PFSK-1 (cell line): Measurements from ENCODE around the gene TNC.

Experiments used
- FOXP2 ChIP-seq: optimal IDR thresholded peaks from 2 replicates; pipeline ENCODE3; 2011; ENCODE audit warnings: borderline replicate concordance, control low read depth, inconsistent platforms; ENCODE audit not compliant: insufficient read depth; ENCODE audit errors: extremely low read length, extremely low read depth
- POLR2AphosphoS5 ChIP-seq: IDR thresholded peaks from 2 replicates; pipeline ENCODE4 v1.6.1; 2012; ENCODE audit warnings: low read depth, mild to moderate bottlenecking, control low read depth, low read length, moderate library complexity
- SIN3A ChIP-seq: IDR thresholded peaks from 2 replicates; pipeline ENCODE4 v1.6.1; 2012; ENCODE audit warnings: mild to moderate bottlenecking, low read length, moderate library complexity, borderline replicate concordance; ENCODE audit not compliant: insufficient read depth
- TAF1 ChIP-seq: IDR thresholded peaks from 2 replicates; pipeline ENCODE4 v1.6.1; 2012; ENCODE audit warnings: low read length, control low read depth, borderline replicate concordance; ENCODE audit not compliant: insufficient read depth
- TF ChIP-seq, protein P1 (sequence below), 2 experiments: IDR thresholded peaks; 2 replicates each; pipeline versions ENCODE4 v1.6.1 to v1.8.0; 2011 to 2012; ENCODE audit warnings: low read depth in 2 of 2, low read length in 2 of 2, control low read depth in 1 of 2, inconsistent platforms in 1 of 2, mild to moderate bottlenecking in 1 of 2, moderate library complexity in 1 of 2; ENCODE audit not compliant: insufficient read depth in 1 of 2

The TNC gene

DNA sequence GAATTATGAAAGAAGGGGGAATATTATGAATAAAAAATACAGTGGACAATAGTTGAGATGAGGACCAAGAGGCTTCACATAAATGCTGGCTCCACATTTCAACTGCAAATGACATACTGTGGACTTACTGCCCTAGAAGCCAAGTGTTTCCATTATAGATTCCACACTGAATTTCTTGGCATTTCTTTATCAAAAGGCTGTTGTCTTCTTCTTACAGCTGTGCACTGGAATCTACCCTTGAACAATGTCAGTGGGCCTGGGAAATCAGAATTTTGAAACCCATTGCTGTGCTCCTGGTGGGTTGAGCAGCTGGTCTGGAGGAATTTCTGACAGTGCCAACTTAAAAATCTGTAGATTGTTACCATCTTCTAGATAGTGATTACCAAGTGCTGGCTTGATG, 49.9 kb downstream of the TNC start:
- TF ChIP-seq SIN3A (no peak), POLR2AphosphoS5 (no peak), TAF1 (no peak), FOXP2 (no peak)
- TF ChIP-seq, protein P1, sequence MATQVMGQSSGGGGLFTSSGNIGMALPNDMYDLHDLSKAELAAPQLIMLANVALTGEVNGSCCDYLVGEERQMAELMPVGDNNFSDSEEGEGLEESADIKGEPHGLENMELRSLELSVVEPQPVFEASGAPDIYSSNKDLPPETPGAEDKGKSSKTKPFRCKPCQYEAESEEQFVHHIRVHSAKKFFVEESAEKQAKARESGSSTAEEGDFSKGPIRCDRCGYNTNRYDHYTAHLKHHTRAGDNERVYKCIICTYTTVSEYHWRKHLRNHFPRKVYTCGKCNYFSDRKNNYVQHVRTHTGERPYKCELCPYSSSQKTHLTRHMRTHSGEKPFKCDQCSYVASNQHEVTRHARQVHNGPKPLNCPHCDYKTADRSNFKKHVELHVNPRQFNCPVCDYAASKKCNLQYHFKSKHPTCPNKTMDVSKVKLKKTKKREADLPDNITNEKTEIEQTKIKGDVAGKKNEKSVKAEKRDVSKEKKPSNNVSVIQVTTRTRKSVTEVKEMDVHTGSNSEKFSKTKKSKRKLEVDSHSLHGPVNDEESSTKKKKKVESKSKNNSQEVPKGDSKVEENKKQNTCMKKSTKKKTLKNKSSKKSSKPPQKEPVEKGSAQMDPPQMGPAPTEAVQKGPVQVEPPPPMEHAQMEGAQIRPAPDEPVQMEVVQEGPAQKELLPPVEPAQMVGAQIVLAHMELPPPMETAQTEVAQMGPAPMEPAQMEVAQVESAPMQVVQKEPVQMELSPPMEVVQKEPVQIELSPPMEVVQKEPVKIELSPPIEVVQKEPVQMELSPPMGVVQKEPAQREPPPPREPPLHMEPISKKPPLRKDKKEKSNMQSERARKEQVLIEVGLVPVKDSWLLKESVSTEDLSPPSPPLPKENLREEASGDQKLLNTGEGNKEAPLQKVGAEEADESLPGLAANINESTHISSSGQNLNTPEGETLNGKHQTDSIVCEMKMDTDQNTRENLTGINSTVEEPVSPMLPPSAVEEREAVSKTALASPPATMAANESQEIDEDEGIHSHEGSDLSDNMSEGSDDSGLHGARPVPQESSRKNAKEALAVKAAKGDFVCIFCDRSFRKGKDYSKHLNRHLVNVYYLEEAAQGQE (IDR thresholded peaks at IDR 0.05; ENCODE audit: insufficient read depth in 1 of 2, low read depth in 2 of 2, low read length in 2 of 2), result no peak

DNA sequence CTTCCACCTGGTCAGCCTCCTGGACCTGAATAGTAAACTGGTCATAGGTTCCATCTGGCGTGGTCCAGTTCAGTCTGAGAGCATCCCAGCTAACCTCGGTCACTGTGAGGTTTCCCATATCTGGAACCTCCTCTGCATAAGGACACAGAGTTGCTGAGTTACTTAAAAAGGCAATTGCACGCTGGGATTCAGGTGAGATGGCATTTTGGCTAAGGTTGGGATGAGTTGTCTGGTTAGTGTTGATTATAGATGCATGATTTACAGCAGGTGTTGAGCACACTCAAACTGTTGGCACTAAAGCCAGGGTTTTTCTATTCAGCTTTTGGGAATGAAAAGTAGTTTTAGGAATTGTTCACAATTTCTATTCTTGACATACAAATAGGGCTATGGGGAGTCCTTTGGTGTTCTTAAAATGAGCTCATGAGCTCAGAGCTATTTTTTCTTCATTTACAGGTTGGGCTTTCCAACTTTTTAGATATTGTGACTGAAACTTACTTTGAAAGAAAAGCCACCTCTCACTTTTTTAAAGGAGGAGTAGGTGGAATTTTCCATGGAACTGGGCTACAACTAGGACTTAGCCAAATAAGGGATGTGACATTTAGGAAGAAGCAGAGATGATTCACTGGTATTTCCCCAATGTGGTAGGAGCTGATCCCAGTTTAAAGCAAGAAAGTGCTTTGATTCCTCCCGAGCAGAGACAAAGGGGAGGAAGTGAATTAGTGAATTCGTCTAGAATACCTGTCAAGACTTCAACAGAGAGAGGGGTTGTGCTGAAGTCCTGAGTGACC, 54.7 kb downstream of the TNC start:
- TF ChIP-seq SIN3A, result no peak

DNA sequence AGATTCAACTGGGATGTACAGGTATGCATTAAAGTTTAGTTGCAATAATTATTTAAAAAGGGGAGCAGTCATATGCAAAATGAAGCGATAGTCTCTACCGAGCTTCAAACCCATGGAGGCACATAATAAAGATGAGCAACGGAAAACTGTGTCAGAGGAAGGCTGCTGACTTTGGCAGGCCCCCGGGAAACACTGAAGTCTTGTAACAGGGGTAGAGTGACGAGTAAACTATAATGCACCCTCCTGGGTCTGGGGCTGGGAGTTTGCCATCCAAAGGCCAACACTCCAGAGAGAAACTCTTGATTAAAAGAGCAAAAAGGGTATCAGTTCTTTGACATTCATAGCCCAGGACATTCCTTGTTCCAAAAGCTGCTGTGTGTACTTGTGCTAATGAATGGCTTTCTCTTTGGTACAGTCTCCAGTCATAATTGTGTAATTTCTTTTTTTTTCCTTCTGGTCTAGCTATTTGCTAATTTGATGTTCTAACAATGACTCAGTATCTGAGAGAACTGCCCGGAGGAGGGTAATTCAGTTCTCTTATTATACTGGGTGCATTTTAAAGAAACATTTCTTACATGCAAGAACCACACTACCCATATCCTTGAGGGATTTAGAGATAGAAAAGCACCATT, 59.2 kb downstream of the TNC start:
- TF ChIP-seq TAF1, result no peak
- no peak for TF ChIP-seq SIN3A
- TF ChIP-seq, protein P1 (IDR thresholded peaks at IDR 0.05; ENCODE audit: insufficient read depth in 1 of 2, low read depth in 2 of 2, low read length in 2 of 2), result no peak
- no peak for TF ChIP-seq FOXP2
- no peak for TF ChIP-seq POLR2AphosphoS5

DNA sequence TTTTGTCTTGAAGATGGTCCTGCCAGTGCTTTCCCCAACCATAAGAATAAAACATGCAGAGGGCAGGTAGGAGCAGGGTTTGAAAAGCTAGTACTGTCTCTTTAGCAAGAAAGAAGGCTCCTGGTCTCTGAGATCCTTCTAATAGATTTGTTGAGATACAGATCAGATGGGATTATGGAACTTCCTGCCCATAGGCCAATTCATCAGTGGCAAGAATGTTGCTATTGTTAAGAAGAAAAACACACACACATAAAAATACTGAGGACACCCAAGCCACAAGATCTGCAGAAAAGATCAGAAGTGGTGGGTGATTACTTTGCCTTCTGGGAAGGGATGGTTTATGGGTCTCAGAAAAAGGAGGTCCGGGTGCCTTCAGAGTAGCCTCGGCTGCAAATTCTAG, 59.8 kb downstream of the TNC start:
- TF ChIP-seq, protein P1 (IDR thresholded peaks at IDR 0.05; ENCODE audit: insufficient read depth in 1 of 2, low read depth in 2 of 2, low read length in 2 of 2), result no peak

DNA sequence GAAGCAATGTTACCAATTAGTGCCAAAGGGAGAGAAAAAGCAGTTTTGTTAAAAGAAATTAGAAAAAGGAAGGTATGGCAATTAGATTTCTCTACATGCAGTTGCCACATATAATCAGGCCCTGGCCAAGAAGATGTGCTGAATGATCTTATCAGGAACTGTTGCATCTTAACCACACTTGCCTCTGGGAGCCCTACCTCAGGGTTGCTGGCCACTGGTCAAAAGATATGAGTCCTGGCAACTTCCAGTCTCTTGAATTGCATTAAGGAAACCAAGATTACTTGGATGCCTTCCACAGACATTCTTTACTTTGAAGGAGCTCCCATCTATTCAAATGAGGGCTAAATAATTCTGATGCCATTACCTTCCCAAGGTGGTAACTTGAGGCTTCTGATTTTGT, 60.4 kb downstream of the TNC start:
- TF ChIP-seq TAF1, result no peak

DNA sequence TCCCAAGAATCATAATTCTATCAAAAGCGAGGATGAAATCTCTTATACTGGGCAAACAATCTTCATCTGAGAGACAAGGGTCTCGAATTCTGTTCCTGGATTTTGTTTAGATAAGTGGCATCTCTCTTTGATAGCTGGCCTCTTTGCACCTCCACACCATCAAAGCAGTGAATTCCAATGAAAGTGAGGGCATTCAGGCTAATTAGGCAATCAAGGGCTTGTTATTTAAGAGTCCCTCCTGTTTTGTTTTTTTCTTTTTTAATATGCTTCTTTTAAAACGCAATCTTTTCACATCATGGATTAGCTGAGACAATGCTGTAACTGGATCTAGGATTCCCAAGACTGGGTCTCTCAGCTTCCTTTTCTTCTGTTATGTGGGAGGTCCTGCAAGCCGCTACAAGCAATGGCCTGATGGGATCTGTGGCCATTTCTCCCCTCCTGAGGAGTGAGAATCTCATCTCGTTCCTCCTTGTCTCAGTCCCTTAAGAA, 67.9 kb downstream of the TNC start:
- TF ChIP-seq POLR2AphosphoS5 (no peak), TAF1 (no peak), SIN3A (no peak), FOXP2 (no peak)
- TF ChIP-seq, protein P1 (IDR thresholded peaks at IDR 0.05; ENCODE audit: insufficient read depth in 1 of 2, low read depth in 2 of 2, low read length in 2 of 2), result no peak
